GM12892 (cell line): ENCODE measurements around the gene THADA.

Experiments
- POLR2A ChIP-seq: IDR thresholded peaks from 2 replicates; pipeline ENCODE4 v1.6.1; 2011; ENCODE audit warnings: low read depth, low read length, control low read depth
- POLR2AphosphoS5 ChIP-seq: IDR thresholded peaks from 2 replicates; pipeline ENCODE4 v1.6.1; 2011; ENCODE audit warnings: low read depth, low read length, control low read depth

DNA sequence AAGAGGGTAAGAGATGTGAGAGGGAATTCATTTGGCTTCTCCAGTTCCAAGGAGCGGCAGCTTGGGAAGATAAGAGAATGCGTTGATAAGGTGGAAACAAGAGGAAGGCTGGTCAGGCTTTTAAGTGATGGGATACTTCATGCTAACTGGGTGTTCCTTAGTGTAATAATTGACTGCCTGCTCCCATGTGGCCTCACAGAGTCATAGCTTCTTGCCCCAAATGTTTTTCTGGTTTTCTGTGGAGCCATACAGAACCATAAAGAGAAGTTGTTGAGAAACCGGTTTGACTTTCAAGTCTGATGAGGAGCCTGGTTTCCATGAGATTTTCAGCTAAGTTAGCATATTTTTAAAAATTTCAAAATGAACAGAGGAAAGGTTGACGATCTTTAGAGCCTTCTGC lies 272.0 kb downstream of the THADA start:
- TF ChIP-seq POLR2AphosphoS5 (no peak), POLR2A (no peak)
